Raji (cell line): Measurements from ENCODE around the gene CCT2.

Experiments used
- POLR2A ChIP-seq: IDR thresholded peaks from 2 replicates; pipeline ENCODE4 v1.6.1; 2011; ENCODE audit warnings: low read depth, low read length, control low read depth; ENCODE audit not compliant: insufficient read depth

CCT2 gene

DNA sequence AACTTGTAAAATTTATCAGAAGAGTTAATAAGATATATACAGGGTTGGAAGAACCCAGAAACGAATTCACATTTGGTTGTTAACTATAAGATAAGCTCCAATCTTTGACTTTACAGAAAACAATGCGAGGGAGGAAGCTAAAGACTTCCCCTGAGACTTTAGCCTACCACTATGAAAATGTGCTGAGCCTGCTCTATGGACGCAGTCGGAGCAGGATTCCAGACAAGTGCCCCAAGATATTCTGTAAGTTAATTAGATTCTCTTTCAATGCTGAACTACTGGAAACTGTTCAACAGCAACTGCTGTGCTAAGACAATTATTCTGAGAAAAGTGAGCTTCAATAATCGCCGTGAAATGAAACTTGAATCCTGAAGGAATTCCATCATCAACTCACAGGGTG lies 33.8 kb downstream of the CCT2 start:
- no peak for TF ChIP-seq POLR2A

DNA sequence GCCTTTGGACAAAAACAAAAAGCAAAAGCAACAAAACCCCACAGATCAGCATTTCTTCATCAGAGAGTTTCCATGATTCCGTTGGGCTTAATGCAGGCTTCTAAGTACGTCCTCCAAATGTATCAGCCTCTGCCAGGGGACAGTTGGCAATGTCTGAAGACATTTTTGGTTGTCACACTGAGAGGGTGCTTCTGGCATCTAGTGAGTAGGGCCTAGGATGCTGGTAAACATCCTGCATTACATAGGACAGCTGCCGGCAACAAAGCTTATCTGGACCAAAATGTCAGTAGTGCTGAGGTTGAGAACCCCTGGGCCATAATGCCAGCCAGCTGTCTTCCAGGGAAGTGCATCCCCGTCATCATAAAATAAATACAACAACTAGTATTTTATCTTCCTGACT lies 34.8 kb downstream of the CCT2 start:
- no peak for TF ChIP-seq POLR2A

DNA sequence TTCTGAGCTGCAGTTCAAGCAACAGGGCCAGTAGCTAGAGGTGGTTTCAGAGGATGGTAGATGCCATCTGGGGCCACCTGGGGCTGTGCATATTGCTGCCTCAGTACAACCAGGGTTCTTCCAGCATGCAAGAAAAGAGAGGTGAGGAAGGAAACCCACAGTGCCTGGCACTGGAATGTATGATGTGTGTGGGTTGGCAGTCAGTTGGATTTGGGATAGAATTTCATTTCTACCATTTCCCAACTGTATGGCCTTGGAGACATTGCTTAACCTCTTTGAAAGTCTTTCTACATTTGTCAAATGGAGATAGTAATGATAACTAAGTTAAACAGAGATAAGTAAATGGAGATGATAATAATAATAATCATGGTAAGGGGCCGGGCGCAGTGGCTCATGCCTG lies 35.7 kb downstream of the CCT2 start:
- no peak for TF ChIP-seq POLR2A

DNA sequence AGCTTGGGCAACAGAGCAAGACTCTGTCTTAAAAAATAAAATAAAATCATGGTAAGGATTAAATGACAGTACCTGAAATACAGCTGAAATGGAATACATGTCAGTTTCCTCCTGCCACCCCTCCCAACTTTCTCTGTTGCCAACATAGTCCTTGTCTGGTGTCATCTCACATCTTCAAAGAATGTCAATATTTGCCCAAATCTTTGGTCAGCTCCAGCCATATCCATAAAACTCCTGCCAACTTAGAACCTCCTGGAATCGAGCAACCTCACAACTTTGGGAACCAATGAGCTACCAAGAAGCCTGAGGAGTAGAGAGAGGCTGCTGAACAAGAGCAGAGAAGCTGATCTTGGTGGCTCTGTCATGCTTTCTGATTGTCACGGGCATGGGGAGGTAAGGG lies 36.3 kb downstream of the CCT2 start:
- TF ChIP-seq POLR2A = no peak

DNA sequence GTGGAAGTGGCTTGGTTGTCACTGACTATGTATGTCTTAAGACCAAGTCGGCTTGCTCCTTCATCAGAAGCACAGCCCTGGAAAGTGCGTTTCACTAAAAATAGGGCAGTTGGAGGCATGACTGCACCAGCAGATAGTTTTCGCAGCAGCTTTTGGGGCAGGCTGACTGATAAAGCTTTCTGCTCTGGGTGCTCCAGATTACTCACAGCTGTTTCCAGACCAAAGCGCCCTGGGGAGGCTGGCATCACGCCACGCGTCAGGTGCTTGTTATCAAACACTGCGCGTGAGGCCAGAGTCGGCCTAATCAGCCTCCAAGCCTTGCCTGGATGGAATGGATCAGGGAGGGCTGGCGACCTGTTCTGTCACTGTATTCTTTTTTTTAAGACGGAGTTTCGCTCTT lies 38.7 kb downstream of the CCT2 start:
- no peak for TF ChIP-seq POLR2A

DNA sequence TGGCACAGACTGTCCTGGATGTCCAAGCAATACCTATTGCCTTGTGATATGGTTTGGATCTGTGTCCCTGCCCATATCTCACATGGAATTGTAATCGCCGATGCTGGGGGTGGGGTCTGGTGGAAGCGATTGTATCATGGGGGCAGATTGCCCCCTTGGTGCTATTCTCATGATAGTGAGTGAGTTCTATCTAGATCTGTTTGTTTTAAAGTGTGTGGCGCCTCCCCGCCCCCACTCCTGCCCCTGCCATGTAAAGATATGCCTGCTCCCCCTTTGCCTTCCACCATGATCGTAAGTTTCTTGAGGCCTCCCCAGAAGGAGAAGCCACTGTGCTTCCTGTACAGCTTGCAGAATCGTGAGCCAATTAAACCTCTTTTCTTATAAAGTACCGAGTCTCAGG lies 42.2 kb downstream of the CCT2 start:
- no peak for TF ChIP-seq POLR2A

DNA sequence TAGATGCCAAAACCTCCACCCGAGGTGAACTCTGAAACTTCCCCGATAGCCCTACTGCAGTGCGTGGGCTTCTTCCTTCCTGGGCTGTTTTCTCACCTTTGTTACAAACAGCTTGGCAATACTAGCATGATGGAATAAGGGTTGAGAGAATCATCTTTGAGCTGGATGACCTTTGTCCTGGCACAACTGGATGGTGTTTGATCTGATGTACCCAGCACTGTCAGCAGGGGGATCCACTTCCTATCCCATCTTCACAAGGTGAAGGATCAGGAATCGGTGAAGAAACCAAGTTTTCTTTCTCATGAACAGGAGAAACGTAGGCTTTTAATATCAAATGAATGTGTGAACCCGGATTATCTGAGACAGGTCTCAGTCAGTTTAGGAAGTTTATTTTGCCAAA lies 44.9 kb downstream of the CCT2 start:
- no peak for TF ChIP-seq POLR2A

DNA sequence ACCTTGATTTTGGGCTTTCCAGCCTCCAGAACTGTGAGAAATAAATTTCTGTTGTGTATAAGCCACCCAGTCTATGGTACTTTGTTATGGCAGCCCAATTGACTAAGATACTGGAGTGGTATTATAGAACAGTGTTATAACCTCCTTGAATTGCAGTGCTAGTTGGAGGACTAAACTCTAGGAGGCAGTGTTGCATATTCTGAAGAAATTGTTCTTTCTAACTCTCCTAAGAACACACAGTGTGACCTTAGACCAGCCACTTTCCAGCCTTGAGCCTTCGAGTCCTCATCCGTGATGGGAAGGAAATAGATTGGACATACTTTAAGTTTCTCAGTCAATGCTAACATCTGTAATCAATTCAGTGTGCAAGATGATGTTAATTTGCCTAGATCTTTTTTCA lies 47.8 kb downstream of the CCT2 start:
- no peak for TF ChIP-seq POLR2A

DNA sequence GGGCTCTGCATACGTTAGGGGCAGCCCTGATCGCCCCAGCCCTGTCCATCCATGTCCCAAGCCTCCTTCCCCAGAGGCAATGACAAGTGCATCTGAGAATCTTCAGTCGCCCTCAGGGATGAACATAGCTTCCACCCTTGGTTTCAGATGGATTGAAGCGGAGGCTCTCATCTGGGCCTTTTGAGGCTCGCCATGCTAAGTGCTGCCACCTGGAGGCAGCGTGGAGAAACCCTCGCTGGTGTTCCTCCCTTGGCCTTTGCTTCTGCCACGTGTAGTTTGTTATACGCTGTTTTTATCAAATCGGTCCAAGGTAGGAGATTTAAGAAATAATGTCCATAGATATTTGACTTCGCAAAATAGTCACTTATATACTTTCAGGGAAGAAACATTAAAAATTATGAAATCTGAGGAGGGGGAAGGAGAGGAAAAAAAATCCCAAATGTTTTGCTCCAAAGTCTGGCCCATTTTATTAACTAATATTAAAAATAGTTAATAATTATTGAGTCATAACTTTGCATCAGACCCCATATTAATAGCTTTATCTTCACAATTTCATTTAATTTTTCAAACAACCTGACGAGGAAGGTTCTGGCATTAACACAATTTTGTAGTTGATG lies 54.2 kb downstream of the CCT2 start:
- no peak for TF ChIP-seq POLR2A

DNA sequence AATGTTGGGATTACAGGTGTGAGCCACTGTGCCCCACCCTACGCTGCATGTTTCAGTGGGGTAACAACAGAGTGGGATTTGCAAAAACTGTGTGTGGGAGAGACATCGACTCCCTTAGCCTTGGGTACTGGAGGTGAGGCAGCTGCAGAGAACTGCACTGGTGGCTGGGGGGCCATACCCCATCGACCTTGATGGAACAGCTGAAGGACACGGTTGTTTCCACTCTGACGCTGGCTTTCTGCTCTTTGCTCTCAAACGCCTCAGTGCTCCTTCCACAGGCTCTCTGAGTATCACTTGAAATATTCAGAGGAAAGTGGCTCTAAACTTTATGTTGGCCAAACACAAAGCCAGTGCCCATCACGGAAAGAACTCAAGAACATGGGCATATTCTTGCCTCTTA lies 56.3 kb downstream of the CCT2 start:
- no peak for TF ChIP-seq POLR2A

DNA sequence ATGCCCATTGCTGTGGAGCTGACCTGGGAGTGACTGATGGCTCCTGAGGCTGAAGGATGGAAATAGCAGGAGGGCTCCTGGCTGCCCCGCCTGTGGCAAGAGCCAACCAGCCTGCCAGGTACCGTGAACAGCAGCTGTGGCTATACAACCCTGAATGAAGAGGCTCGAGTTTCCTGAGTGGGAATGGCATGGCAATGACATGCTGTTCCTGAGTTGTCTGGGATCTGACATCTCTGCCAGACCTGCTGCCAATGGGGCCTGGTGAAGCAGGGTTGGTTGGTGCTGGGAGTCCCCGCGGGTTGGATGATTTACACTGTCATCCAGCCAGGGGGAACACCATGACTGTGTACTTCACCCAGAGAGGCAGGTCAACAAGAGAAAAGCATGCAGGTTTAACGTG lies 57.3 kb downstream of the CCT2 start:
- TF ChIP-seq POLR2A = no peak

DNA sequence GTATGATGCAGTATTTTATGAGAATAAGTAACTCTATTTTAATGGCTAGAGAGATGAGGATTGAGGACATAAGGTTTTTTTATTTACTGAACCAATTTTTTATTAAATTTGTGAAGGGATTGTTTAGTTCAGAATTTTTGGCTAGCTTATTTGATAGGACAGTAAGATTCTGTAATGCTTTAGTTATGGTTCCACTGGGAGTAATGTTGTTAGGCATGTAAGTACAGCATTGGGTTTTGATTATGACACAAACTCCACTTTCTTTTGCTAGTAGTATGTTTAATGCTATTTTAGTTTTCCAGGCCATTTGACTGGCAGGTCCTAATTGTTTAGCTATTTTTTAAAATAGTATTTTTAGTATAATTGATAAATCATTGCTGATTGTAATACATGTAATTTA lies 59.3 kb downstream of the CCT2 start:
- no peak for TF ChIP-seq POLR2A

DNA sequence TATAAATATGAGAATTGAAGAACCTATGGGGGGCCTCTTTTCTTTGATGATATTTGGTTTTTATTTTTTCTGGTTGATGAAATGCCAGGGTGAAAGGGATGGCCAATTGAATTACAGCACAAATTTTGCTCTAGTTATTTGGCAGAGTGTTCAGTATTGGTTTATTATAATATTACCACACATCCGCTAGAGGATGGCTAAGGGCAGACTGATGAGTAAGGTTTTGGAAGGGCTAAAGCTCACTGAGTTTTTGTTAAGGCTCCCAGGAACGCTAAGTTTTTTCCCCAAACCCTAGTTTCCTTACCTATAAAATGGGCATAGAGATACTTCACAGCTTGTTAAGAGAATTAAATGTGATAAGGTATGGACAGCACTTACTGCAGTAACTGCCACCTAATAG lies 59.8 kb downstream of the CCT2 start:
- no peak for TF ChIP-seq POLR2A

DNA sequence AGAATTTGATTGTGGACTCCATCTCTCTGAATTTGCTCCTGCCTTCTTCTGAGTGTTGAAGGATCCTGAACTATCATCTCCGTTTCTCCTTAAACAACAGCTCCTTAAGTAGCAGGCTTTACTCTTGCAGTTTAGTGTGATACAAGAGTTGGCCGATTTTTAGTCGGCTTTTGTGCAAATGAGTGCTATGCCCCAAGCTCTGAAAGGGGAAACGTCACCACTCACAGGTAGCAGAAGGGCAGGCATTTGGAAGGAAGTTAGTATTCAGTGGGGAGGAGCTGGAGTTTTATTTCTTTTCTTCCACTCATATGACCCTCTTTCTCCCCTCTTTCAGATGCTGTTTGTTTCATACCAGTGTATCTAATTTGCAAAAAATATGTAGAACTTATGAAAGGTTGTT lies 61.9 kb downstream of the CCT2 start:
- TF ChIP-seq POLR2A = no peak

DNA sequence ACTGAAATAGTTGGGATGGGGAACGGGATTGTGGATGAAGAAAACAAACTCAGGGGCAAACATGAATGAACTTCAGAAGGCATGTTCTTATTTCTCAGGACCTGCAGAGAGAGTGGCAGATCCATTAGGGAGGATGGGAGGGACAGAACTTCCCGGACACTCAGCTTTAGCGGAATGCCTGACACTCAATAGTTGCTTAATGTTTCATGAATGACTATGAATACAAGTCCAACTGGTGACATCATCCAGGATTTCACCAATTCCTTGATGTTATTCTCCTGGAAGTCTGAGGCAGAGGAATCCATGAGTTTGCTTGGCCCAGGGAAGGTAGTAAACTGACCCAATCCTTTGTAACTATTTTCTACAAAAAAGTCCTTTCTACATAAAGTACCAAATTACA lies 63.2 kb downstream of the CCT2 start:
- TF ChIP-seq POLR2A = no peak

DNA sequence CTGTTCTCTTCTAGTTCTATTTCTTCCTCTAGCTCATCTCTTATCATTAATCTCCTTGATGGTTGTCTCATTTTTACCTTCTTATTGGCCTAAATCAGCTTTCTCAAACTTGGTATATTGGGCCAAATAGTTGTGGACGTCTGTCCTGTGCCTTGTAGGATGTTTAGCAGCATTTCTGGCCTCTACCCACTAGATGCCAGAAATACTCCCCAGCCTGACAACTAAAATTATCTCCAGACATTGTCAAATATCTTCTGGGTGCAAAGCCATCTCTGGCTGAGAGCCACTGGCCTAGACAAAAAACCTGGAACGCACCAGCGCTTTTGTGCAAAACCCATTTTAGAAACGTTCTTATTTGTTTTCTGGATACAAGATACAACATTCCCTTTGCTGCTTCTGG lies 64.3 kb downstream of the CCT2 start:
- TF ChIP-seq POLR2A = no peak
